ENCODE measurements around the gene ABCA13.

DNA sequence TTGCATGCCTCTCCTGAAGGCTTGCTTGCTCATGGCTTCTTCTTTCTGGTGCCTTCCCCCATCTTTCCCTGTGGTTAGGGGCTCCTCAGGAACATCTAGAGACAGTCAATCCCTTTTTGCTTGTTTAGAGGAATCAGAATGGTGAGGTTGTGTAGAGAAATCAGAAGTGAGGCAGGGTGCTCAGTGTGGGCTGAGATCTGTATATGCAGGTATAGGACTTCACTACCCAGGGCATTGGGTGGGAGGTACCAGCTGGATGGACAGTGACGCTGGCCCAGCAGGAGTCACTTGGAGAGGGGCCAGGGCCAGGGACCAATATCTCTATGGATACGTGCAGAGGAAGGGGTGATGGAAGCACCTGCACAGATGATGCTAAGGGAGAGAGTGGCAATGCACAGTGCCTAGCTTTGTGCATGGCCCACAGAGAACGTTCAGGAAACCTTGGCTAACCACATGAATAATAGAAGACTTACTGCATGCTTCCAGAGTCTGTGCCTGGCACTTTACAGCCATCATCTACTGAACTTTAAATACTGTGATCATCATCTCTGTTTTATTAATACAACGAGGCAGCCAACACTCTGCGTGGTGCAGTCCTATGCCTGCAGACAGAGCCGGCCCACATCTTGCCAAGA, 255.2 kb downstream of the ABCA13 start:
- TF ChIP-seq, protein P1, sequence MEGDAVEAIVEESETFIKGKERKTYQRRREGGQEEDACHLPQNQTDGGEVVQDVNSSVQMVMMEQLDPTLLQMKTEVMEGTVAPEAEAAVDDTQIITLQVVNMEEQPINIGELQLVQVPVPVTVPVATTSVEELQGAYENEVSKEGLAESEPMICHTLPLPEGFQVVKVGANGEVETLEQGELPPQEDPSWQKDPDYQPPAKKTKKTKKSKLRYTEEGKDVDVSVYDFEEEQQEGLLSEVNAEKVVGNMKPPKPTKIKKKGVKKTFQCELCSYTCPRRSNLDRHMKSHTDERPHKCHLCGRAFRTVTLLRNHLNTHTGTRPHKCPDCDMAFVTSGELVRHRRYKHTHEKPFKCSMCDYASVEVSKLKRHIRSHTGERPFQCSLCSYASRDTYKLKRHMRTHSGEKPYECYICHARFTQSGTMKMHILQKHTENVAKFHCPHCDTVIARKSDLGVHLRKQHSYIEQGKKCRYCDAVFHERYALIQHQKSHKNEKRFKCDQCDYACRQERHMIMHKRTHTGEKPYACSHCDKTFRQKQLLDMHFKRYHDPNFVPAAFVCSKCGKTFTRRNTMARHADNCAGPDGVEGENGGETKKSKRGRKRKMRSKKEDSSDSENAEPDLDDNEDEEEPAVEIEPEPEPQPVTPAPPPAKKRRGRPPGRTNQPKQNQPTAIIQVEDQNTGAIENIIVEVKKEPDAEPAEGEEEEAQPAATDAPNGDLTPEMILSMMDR (IDR thresholded peaks at IDR 0.05 in 2 of 3, conservative IDR thresholded peaks at IDR 0.05 in 1 of 3; ENCODE audit: borderline replicate concordance in 1 of 3, insufficient read depth in 1 of 3, low read depth in 2 of 3, low read length in 2 of 3), result no peak
- TF ChIP-seq, protein P2, sequence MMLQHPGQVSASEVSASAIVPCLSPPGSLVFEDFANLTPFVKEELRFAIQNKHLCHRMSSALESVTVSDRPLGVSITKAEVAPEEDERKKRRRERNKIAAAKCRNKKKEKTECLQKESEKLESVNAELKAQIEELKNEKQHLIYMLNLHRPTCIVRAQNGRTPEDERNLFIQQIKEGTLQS (IDR thresholded peaks at IDR 0.05), result no peak
